GM19395 (cell line): ENCODE data around the gene AKAP13.
A peak's percentile ranks its signal among the peaks of the same experiment; 100 is the strongest.
"Not testable (repeated sequence)": the region's sequence is repeated elsewhere in the genome, so short reads cannot be mapped to it uniquely, and the experiment has no call there.

ENCODE experiments used
- ATAC-seq: cut with Tn5 transposase; IDR thresholded peaks from one replicate; pipeline ENCODE4 v1.9.1; 2021; ENCODE audit warnings: mild to moderate bottlenecking, moderate library complexity; ENCODE audit not compliant: unreplicated experiment

The AKAP13 gene

DNA sequence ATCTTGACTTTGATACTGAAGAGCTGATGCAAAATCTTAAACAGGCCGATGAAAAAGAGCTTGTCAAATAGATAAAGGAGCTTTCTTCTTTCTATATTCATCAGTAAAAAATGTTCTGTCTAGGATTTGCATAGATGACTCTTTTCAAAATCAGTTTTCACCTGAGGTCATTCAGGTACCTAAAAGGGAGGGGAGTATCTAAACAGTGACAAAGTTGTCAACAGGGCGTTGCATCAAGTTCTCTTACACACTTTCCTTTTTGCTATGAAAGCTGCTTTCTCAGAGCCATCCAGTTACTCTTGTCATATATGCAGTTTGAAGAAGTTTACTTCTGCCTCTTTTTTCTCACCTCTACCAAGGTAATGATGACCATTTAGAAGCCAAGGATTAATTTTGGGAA lies 60.0 kb downstream of the AKAP13 start:
- peak; percentile 63 for ATAC-seq

- ATAC-seq = not testable (repeated sequence)
These were observed 61.5 kb downstream of the AKAP13 start for GRCh38 chr15:85441854-85442253.

GRCh38 chr15:85443046-85443445 lies 62.6 kb downstream of the AKAP13 start:
- peak; percentile 47 for ATAC-seq

GRCh38 chr15:85443593-85444087 lies 63.2 kb downstream of the AKAP13 start:
- peak; percentile 87 for ATAC-seq

GRCh38 chr15:85444122-85444745 lies 63.8 kb downstream of the AKAP13 start:
- ATAC-seq = no peak

DNA sequence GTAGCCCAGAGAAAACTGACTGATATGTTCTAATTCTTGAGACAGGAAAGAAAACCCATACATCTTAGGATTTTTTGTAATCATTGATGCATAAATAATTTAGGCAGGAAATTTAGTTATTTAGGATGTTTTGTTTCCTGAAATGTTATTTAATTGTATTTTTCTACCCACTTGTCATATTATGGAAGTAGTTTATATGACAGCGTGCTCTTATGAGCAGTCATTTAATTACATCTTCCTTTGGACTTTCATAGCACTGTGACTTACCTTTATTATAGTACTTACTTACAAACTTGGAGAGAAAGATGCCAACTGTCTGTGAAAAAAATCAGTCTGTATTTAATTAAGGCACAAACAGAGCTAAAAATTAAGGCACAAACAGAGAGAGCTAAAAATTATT lies 65.0 kb downstream of the AKAP13 start:
- no peak for ATAC-seq

DNA sequence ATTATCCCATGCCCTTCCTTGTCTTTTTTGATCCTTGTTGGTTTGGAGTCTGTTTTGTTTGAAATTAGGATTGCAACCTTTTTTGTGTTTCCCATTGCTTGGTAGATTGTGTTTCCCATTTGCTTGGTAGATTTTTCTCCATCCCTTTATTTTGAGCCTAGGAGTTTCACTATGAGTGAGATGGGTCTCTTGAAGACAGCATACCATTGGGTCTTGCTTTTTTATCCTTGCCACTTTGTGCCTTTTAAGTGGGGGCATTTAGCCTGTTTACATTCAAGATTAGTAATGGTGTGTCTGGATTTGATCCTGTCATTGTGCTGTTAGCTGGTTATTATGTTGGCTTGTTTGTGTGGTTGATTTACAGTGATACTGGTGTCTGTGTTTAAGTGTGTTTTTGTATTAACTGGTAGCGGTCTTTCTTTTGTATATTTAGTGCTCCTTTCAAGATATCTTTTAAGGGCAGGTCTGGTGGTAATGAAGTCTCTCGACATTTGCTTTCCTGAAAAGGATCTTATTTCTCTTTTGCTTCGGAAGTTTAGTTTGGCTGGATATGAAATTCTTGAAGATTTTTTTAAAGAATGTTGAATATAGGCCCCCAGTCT lies 70.8 kb downstream of the AKAP13 start:
- no peak for ATAC-seq

DNA sequence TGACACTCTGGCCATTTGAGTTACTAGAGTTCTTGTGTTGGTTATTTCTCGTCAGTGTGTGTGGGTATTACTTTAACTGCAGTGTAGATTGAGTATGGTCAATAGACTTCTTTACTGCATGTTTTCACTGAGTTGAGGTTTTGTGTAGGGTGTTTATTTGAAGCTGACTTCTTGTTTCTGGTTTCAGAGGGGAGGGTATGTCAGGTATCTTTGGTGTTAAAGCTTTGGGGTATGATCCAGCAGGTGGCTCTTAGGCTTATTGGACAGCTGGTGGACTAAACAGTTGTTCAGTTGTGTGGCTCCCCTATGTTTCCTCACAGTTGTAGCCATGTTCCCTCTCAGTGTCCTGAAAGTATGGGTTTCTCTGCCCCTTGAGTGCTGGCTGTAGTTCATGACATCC lies 72.0 kb downstream of the AKAP13 start:
- ATAC-seq = no peak

- ATAC-seq = no peak
These were observed 72.9 kb downstream of the AKAP13 start for GRCh38 chr15:85453144-85453872.

DNA sequence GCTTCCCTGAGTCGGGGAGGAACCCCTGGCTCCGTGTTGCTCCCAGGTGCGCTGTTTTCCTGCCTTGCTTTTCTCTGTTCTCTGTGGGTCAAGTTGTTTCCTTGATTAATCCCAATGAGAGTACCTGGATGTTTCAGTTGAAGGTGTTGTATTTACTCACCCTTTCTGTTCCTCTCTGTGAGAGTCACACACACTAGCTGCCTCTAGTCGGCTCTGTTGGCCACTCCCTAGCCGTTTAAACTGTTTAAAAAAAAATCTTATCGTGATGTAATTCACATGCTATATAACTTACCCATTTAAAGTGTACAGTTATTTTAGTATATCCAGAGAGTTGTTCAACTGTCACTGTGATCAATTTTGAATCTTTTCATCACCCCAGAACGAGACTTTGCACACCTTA lies 74.0 kb downstream of the AKAP13 start:
- no peak for ATAC-seq

GRCh38 chr15:85455891-85456290 lies 75.5 kb downstream of the AKAP13 start:
- ATAC-seq = no peak

GRCh38 chr15:85456798-85457197 lies 76.4 kb downstream of the AKAP13 start:
- peak; percentile 46 for ATAC-seq

- ATAC-seq = peak; percentile 83
These were observed 77.1 kb downstream of the AKAP13 start for GRCh38 chr15:85457392-85457968.

DNA sequence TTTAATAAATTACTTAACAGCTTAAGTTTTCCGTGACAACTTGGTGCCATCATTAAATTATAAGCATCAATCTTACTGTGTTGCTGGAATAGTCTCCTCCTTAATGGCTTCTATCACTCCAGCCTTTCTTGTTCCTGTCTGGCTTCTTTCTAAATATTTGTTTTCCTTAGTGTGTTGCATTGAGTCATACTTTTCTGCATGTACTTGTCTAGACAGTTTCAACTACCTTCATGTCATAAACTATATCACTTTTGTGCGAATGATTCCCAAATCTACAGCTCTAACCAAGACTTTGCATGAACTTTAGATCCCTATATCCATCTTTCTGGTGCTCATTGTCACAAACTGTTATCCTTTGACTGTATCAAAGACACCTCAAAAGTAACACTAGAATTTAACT lies 78.4 kb downstream of the AKAP13 start:
- ATAC-seq = no peak

DNA sequence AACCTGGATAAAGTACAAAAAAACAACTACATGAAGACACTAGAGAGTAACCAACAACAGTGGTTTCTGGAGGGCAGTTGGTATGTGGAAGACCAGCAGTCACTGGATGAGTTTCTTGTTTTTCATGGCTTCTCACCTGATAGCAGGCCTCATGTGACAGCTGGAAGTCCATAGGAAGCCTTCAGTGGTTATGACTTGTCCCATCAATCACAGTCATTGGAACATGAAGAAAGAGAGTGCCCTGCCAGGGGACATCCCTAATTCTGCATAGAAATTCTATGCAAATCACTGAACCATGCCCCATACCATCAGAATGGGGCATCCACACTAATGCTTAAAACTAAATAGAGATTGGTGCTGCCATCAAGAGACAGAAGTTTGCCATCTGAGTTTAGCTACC lies 81.6 kb downstream of the AKAP13 start:
- ATAC-seq = no peak

GRCh38 chr15:85463276-85463892 lies 83.0 kb downstream of the AKAP13 start:
- no peak for ATAC-seq

DNA sequence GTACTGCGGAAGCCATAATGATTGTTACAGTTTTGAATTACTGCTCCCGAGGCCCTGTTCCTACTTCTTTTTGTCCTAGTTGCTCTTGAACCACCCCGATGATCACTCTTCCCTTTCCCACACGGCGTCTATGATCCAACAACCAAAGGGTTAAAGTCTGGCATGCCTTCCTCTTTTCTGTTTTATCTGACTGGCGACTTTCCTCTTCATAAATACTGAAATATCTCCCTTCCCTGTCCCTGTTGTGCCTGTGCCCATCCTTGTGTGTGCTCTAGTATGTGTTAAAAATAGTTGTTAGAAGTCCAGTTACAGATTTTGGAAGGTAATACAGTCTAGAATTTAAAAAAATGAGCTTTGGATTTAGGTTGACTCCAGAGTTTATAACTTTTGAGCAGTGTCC lies 83.6 kb downstream of the AKAP13 start:
- ATAC-seq = no peak

GRCh38 chr15:85464471-85464870 lies 84.1 kb downstream of the AKAP13 start:
- ATAC-seq = no peak

GRCh38 chr15:85470563-85471271 lies 90.3 kb downstream of the AKAP13 start:
- ATAC-seq = no peak

DNA sequence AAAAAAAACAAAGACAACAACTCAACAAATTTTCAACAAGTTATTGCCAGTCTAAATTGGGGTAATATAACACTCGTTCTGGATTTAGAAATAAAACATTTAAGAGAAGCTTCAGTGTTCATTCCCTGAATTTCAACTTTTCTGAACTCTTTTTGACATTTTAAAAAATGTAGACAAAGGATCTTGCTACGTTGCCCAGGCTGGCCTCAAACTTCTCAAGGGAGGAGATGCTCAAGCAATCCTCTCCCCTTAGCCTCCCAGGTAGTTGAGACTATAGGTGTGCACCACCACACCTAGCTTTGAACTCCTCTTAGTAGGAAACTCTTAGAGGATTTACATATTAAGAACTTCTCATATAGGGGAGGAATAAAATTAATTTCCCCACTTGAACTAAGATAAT lies 91.9 kb downstream of the AKAP13 start:
- ATAC-seq = no peak

DNA sequence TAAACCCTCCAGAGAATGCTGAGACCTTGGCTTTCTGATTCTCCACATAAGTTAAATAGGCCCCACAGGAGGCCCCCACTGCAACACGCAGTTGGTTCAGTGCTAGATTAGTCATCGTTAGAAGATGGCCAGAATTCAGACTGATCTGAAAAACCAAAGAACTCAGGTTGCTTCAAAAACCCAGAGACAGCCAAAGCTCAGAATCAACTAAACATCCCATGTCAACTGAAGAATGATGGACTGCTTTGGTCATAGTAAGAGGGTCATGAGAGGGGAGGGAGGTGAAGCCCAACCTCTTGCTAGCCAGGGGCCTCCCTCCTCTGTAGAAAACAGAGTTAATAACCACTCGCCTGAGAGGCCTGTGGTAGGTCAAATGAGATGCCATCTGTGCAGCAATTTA lies 93.1 kb downstream of the AKAP13 start:
- ATAC-seq = peak; percentile 36
